CD4-positive, alpha-beta T cell treated with Interferon alpha-2 for 1 hour (primary cell): Measurements from ENCODE around the gene MFAP4.

Experiments used
- DNase-seq, 2 donors: peaks; one replicate each; pipeline ENCODE4 v3.0.0-alpha.2; 2020 to 2022

Gene MFAP4

DNA sequence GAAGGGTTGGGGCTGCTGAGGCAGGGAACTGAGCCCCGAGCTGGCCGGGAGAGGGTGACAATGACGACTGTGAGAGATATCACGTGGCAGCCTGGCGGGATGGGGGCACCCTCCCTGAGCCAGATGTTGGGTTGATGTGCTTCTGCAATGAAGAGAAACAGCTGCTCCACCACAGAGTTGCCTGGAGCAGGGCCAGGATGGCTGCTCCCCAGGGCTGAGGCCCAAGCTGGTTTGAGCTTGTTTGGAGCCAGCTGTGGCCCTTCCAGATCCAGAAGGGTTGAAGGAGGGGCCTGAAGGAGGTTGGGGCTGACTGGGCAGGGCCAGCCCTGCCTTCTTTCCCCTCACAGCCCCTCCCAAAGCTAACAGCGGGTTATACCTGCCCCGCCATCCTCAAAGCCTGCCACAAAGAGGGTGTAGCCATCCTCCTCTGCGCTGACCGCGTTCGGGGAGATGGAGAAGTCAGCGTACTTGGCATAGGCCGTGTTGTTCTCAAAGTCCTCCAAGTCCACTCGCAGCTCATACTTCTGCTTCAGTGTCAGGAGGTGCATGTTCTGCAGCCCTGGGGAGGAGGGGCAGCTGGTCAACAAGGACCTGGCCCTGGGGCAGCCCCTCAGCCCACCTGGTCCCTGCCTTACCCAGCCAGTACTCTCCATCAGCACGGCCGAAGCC, 2.1 kb downstream of the MFAP4 start:
- no peak for DNase-seq

DNA sequence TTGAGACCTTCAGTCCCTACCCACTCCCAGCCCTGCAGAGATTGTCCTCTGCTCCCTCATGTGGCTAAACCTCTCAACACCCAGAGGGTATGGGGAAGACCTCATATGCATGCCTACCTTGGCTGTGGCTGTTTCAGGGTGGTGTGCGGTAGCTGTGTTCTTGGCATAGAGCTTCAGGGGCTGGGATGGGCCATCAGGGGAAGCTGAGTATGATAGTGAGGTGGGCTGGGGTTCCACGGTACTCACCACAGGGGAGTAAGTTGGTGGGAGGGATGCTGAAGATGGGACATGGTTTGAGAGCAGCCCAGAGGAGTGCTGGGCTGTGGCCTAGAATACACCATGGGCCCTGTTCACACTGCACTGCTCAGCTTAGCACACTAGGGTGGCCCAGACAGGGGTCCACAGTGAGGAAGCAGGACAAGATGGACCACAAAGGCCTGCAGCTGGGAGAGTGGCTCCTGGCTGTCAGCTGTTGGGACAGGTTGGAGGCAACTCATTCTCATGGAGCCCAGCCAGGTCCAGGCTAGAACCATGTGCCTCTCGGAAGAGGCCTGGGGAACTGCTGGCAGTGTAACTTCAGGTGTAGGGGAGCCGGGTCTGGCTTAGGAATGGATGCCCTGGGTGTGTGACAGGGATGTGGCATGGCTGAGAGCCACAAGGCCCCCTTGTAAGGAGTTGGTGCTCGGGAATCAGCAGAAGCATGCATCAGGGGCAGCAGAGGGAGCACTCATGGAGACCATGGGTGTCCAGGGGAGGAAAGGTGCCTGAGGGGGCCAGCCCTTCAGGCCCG, 3.1 kb downstream of the MFAP4 start:
- no peak for DNase-seq

DNA sequence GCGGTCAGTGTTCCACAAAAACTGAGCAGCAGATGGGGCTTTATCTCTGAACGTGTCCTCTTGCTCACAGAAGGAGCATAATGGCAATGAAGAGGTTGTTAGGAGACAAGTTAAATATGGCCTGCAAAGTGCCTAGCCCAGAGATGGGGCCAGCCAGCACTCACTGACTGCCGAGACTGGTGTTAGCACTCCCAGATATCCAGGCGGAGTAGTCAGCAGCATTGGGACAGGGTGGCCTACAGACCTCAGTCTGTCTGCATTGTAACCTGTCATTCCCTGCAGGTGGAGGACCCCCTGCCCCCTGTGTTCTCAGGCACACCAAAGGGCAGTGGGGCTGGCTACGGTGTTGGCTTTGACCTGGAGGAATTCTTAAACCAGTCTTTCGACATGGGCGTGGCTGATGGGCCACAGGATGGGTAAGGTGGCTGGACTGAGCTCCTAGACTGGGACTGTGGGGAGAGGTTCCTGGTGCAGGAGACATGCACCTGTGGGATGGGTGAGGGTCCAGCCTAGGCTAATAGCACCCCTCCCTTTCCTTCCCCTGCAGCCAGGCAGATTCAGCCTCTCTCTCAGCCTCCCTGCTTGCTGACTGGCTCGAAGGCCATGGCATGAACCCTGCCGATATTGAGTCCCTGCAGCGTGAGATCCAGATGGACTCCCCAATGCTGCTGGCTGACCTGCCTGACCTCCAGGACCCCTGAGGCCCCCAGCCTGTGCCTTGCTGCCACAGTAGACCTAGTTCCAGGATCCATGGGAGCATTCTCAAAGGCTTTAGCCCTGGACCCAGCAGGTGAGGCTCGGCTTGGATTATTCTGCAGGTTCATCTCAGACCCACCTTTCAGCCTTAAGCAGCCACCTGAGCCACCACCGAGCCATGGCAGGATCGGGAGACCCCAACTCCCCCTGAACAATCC, 4.2 kb downstream of the MFAP4 start:
- DNase-seq = no peak

DNA sequence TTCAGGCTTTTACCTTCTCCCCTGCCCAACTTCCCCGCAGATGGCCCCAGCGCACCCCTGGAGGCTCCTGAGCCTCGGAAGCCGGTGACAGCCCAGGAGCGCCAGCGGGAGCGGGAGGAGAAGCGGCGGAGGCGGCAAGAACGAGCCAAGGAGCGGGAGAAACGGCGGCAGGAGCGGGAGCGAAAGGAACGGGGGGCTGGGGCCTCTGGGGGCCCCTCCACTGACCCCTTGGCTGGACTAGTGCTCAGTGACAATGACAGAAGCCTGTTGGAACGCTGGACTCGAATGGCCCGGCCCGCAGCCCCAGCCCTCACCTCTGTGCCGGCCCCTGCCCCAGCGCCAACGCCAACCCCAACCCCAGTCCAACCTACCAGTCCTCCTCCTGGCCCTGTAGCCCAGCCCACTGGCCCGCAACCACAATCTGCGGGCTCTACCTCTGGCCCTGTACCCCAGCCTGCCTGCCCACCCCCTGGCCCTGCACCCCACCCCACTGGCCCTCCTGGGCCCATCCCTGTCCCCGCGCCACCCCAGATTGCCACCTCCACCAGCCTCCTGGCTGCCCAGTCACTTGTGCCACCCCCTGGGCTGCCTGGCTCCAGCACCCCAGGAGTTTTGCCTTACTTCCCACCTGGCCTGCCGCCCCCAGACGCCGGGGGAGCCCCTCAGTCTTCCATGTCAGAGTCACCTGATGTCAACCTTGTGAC, 5.1 kb downstream of the MFAP4 start:
- DNase-seq = no peak

DNA sequence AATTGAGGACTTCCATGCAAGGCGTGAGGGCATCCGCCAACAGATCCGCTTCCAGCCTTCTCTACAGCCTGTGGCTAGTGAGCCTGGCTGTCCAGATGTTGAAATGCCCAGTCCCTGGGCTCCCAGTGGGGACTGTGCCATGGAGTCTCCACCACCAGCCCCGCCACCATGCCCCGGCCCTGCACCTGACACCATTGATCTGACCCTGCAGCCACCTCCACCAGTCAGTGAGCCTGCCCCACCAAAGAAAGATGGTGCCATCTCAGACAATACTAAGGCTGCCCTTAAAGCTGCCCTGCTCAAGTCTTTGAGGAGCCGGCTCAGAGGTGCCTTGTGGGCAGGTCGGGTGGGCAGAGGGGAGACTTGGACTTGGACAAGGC, 5.6 kb downstream of the MFAP4 start:
- DNase-seq = no peak

DNA sequence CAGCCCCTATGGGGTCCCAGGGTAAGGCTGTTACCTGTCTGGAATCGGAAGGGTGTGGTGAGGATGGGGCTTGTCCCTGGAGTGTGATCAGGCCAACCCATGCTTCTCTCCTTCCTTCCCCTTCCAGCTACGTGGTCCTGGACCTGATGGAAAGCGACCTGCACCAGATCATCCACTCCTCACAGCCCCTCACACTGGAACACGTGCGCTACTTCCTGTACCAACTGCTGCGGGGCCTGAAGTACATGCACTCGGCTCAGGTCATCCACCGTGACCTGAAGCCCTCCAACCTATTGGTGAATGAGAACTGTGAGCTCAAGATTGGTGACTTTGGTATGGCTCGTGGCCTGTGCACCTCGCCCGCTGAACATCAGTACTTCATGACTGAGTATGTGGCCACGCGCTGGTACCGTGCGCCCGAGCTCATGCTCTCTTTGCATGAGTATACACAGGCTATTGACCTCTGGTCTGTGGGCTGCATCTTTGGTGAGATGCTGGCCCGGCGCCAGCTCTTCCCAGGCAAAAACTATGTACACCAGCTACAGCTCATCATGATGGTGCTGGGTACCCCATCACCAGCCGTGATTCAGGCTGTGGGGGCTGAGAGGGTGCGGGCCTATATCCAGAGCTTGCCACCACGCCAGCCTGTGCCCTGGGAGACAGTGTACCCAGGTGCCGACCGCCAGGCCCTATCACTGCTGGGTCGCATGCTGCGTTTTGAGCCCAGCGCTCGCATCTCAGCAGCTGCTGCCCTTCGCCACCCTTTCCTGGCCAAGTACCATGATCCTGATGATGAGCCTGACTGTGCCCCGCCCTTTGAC, 6.3 kb downstream of the MFAP4 start:
- DNase-seq = no peak

DNA sequence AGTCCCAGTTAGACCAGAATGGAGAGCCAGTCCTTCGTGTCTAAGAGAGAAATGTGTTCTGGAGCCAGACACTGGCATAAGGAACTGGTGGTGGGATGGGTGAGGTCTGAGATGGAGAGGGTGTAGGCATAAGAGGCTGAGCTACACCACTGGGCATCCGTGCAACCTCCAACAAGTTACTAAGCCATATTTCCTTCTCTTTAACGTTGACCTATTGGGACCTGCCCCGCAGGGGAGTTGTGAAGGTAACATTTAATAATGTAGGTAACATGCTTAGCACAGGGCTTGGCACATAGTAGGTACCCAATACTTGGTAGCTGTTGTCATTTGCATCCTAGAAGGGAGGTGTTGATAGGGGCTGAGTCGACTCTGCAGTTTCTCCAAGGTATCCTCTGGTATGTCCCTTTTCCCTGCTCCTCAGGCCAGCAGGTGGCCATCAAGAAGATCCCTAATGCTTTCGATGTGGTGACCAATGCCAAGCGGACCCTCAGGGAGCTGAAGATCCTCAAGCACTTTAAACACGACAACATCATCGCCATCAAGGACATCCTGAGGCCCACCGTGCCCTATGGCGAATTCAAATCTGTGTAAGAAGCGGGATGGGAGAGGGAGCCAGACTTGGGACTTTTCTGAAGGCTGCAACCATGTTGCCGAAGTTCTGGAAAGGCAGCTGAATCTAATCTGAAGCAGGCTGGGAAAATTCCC, 7.5 kb downstream of the MFAP4 start:
- DNase-seq = no peak

DNA sequence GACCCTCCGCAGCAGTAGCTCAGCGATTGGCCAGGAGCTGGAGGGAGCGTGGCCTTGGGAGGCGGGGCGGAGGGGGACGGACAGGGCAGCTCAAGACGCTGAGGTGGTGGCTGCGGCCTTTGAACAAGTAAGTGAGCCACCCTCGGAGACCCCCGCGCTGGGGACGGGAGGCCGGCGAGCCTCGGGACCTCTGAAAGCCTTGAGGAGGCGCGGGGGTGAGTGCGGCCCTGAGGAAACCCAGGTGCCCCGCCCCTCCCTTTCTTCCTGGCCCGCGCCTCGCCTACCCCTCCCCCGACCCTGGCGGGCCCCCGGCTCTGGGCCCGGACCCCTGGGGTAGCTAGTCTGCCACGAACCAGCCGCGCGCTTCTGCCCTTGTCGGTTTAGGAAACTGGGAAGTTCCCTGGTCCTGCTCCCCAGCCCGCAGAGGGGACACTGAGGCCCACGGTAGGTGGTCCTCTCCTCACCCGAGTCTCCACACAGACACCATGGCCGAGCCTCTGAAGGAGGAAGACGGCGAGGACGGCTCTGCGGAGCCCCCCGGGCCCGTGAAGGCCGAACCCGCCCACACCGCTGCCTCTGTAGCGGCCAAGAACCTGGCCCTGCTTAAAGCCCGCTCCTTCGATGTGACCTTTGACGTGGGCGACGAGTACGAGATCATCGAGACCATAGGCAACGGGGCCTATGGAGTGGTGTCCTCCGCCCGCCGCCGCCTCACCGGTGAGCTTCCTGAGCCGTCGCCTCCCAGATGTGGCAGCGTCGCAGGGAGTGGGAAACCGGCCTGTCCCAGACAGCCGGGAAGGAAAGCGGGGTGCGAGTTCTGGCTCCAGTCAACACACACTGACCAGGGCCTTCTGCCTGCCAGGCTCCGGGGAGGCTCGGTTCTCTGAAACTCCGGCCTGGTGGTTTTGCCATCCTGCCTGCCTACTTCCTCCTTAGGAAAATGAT, 8.3 kb downstream of the MFAP4 start, which contains the start of gene MAPK7:
MAPK7 (plus strand) TSS at position 83 of the 945 bp plus-strand sequence; CDS start at position 486, 403 bp downstream.
- no peak for DNase-seq

DNA sequence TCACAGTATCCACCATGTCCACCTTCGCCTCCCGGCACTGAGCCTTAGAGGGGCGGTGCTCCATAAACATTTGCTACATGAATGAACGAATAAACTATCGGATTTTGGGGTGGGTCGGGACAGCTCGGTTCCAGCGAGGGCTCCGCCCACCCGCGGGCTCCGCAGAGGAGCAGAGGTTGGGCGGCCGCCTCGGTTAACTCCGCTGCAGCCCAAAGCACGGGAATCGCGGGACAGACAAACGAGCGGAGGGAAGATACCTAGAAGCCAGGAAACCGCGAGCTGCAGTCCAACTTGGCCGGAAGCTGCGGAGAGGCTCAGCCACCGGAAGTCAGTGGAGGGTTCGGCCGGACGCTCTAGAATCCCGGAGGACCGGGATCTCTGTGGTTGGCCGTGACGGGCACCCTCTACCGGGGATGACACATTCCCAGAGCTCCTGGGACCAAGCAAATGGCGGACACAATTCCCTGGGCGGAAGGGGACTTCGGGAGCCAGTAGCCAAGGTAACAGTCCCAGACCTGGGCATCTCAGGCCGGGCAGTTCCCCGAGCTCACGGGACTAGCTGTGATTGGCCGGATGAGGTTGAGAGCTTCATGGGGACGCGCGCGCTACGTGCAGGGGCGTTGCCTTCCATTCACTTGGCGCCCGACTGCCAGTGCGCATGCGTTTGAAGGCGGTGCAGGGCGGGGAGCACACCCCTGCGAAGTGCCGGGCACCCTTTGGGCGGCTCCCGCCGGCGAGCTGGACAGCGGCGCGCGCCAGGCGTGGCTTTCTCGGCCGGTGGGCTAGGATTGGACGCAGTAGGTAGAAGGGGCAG, 9.2 kb downstream of the MFAP4 start:
- DNase-seq = peak; percentile 97 to 98

DNA sequence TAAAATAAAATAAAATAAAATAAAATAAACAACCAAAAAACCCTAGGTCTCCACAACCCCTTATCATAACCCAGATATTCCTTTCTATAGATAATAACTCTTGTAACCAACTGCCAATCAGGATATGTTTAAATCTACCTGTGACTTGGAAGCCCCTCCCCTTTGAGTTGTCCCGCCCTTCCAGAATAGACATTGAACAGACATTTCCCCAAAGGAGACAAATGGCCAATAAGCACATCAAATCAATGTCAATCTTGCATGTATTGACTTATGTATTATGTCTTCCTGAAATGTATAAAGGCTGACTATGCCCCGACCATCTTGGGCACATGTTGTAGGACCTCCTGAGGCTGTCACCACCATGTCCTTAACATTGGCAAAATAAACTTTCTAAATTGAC, 10.2 kb downstream of the MFAP4 start:
- peak in 1 of 2 donors; percentile 33 for DNase-seq

DNA sequence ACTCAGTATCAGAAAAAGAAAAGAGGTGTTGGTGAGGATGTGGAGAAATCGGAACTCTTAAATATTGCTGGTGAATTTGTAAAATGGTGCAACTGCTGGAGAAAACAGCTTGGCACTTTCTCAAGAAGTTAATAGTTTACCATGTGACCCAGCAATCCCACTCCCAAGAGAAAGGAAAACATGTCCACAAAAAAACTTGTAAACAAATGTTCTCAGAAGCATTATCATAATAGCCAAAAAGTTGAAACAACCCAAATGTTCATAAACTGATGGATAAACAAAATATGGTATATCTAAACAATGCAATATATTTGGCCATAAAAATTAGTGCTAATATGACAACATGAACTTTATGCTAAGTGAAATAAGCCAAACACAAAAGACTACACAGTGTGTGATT, 11.3 kb downstream of the MFAP4 start:
- DNase-seq = no peak

DNA sequence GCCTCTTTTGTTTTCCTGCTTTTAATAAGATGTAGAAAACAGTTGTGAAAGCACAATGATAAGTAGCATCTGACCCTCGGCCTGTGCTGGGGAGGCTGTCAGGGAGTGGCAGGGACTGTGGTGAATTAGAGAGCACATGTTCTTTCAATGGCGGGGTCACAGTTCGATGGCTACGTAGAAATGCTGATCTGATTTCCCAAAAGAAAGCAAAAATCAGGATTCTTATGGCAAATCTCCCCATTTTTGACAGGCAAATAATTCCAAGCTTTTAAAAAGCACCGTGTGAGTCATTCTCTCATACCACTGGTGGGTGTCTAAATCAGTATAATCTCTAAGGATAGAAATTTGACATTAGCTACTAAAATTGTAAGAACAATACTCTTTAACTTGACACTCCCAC, 12.9 kb downstream of the MFAP4 start:
- no peak for DNase-seq

DNA sequence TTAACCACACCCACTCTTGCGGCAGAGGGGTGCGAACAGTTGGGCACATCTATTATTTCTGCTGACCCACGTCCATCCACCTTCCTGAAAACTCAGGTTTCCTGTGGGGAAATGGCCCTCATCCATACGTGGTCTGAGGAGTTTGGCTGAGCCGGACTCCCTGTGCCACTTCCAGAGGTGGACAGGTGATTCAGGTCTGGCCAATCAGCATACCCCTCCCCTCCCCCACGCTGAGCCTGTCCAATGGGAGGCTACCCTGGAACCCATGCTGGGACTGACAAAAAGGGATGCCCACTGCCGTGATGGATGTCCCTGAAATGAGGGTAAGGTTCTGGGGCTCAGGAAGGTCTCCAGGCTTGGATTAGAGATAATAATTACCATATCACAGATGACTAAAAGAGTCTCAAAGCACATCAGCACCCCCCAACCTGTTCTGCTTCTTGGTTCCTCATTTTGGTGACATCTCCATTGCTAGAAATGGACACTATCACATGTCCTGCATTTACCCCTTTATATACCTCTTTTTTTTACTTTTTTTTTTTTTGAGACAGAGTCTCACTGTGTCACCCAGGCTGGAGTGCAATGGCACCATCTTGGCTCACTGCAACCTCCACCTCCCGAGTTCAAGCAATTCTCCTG, 14.0 kb downstream of the MFAP4 start:
- no peak for DNase-seq

DNA sequence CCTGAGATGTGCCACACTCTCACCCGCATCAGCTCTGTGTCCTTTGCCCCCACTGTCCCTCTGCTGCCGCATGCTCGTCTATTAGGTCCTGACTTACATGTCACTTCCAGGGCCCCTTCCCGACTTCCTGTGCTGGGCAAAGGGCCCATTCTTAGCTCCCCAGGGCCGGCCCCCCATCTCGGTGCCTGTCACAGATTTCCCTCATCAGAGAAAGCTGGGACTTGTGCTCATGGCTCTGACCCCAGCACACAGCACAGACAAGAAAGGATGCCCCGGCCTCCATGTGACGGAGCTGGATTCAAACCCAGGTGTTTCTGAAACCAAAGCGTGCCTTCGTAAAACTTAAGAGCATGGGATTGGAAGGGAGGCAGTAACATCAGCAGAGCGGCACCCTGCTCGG, 14.6 kb downstream of the MFAP4 start:
- DNase-seq = no peak

DNA sequence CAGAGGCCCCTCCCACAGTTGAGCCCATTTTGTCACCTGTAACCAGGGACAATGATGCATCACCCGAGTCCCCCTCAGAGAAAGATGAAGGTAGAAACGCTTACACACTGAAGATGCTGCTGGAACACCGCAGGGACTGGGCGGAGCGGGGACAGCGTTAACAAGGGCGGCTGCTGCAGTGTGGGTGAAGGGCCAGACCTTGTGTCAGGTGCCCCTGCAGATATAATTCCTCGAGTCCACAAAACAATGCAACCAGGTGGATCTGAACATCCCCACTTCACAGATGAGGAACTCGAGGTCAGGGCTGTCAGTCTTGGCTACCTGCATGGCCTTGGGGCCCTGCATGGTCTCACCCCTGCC, 15.0 kb downstream of the MFAP4 start:
- DNase-seq = no peak

DNA sequence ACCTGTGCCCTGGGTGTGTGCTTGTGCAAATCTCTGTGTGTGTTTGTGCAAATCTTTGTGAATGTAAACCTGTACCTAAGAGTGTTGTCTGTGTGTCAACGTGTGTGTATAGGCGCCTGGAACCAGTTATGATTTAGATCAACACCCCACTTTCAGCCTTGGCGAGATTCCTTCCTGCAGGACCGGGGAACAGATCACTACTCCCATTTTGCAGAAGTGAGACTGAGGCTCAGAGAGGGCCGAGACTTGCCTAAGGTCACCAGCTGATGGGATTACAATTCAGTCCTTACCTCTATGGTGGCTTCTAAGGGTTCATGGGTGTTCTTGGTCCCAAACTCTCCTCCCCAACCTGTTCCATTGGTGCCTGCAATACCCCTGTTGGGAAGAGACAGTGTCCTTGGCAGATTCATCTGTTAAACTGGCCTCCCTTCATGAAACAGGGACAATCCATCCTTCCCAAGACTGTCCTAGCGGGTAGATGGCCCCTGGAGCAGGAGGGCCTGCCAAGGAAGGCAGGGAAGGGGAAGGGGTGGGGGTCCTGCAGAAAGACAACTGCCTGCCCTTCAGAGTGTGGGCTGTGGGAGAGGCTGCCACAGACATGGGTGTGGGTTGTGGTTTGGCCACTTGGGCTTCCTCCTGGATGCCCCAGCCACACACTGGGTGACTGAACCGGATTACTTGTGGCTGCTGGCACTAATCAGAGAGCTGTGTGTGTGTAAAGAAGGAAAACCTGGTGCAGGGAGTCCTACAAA, 15.6 kb downstream of the MFAP4 start:
- DNase-seq = peak in 1 of 2 donors; percentile 22

DNA sequence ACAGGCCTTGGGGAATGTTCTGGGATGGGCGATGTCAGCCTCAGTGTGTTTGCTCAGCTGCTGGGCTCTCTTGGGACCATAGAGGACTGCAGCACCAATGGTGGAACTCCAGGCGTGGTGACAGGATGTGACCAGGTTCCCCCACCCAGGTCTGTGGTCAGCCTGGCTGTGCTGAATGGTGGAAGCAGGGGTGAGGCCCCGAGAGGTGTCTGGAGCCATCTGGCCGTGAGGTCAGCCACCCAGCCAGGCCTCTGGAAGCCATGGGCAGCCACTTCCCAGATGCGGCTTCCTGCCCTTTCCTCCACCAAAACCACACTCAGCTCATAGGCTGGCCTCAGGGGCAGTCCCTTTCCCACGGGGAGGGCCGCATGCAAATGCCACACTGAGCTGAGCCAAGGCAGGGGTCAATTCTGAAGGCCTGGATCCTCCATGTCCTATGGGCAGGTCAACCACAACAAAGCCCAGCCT, 16.5 kb downstream of the MFAP4 start:
- DNase-seq = peak; percentile 42 to 43
